ENCODE results near the gene CT45A6.
"Not testable (repeated sequence)": the region's sequence is repeated elsewhere in the genome, so short reads cannot be mapped to it uniquely, and the experiment has no call there.

GRCh38 chrX:135837180-135837579 lies 34.6 kb upstream of the CT45A6 start, which contains the start of gene CT45A7:
- not testable (repeated sequence) for TF ChIP-seq POLR2AphosphoS5, POLR2A, SPI1 (IDR thresholded peaks at IDR 0.05; ENCODE audit: low read depth, low read length)

Measured in GM12891 (cell line).